Measurements from ENCODE around the gene QRFP. TPM values are rescaled to one million over a fixed set of nuclear protein-coding genes. Genes with fewer than 3 reads are reported as not detected.

The QRFP gene
- total RNA-seq, 1 experiment from 2014 or later: not detected

GRCh38 chr9:130942084-130942483 lies 45.5 kb upstream of the QRFP start:
- no TSS peak for BruUV-seq (replicated peaks)
- H3K27ac ChIP-seq (ENCODE audit: low read depth, low read length): no peak overlapping the region
- ATAC-seq (no peak), DNase-seq (ENCODE audit: low read depth, low spot score) (no peak)
- no peaks in the 10 kb centered on the region for H3K9me3 ChIP-seq (ENCODE audit: control insufficient read depth in 1 of 2, insufficient read depth in 1 of 2, low read depth in 1 of 2, low read length in 2 of 2)
- H3K27me3 ChIP-seq (ENCODE audit: insufficient read depth, low read length): no peaks in the 10 kb centered on the region
- H3K9ac ChIP-seq (ENCODE audit: low read length): no peak overlapping the region
- peaks cover 14 to 42% of the 10 kb centered on the region in 2 experiments for H3K4me1 ChIP-seq (ENCODE audit: control insufficient read depth in 1 of 2, insufficient read depth in 2 of 2, low read length in 2 of 2)
- intact Hi-C loops (cut with micrococcal nuclease): no loop called here
- POLR2A ChIA-PET: no interaction called here
- H3K36me3 ChIP-seq (ENCODE audit: control insufficient read depth in 1 of 2, insufficient read depth in 2 of 2, low read length in 2 of 2): no peaks in the 10 kb centered on the region
- H4K20me1 ChIP-seq (ENCODE audit: insufficient read depth): no peaks in the 10 kb centered on the region
- no peak overlapping the region for H2AFZ ChIP-seq (ENCODE audit: low read depth, low read length, poor library complexity, severe bottlenecking)
- no peak overlapping the region for H3K4me2 ChIP-seq (ENCODE audit: low read length)
- RAD21 ChIA-PET (ENCODE audit: low non-redundant PET in 1 of 2, low total read pairs in 2 of 2, uncharacterized antibody in 2 of 2, unreplicated experiment in 2 of 2): no interaction called here
- H3K79me2 ChIP-seq (ENCODE audit: insufficient read depth, low read length): no peaks in the 10 kb centered on the region
- CTCF ChIA-PET: interaction anchor here (1.6 kb wide), 1 partner anchor 73 kb away, joined by 11 read pairs; no protein-coding TSS in a partner anchor
- TF ChIP-seq JUND (IDR thresholded peaks at IDR 0.05) (no peak), POLR2AphosphoS5 (IDR thresholded peaks at IDR 0.05; ENCODE audit: low read depth, low read length) (no peak), SIN3A (IDR thresholded peaks at IDR 0.05; ENCODE audit: low read depth) (no peak), EZH2 (IDR thresholded peaks at IDR 0.05) (no peak), CBX3 (IDR thresholded peaks at IDR 0.05; ENCODE audit: low read depth) (no peak), EZH2phosphoT487 (IDR thresholded peaks at IDR 0.05; ENCODE audit: borderline replicate concordance) (no peak), POLR2A (IDR thresholded peaks at IDR 0.05; ENCODE audit: borderline replicate concordance, extremely low read depth, insufficient read depth, insufficient read length) (no peak), CEBPB (IDR thresholded peaks at IDR 0.05; ENCODE audit: low read depth) (no peak)
- TF ChIP-seq, protein P1, sequence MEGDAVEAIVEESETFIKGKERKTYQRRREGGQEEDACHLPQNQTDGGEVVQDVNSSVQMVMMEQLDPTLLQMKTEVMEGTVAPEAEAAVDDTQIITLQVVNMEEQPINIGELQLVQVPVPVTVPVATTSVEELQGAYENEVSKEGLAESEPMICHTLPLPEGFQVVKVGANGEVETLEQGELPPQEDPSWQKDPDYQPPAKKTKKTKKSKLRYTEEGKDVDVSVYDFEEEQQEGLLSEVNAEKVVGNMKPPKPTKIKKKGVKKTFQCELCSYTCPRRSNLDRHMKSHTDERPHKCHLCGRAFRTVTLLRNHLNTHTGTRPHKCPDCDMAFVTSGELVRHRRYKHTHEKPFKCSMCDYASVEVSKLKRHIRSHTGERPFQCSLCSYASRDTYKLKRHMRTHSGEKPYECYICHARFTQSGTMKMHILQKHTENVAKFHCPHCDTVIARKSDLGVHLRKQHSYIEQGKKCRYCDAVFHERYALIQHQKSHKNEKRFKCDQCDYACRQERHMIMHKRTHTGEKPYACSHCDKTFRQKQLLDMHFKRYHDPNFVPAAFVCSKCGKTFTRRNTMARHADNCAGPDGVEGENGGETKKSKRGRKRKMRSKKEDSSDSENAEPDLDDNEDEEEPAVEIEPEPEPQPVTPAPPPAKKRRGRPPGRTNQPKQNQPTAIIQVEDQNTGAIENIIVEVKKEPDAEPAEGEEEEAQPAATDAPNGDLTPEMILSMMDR (IDR thresholded peaks at IDR 0.05 in 2 of 3, conservative IDR thresholded peaks at IDR 0.05 in 1 of 3; ENCODE audit: borderline replicate concordance in 1 of 3, insufficient read depth in 1 of 3, low read depth in 2 of 3, low read length in 2 of 3): no peak
- H3K9me2 ChIP-seq (ENCODE audit: insufficient read depth): no peaks in the 10 kb centered on the region
- no peak overlapping the region for H3K4me3 ChIP-seq (replicated peaks in 1 of 2; ENCODE audit: low read depth in 1 of 2, low read length in 2 of 2)
